GM21360 (cell line): ENCODE data around the gene MED13L.
A peak's percentile ranks its signal among the peaks of the same experiment; 100 is the strongest.

Experiments
- ATAC-seq: cut with Tn5 transposase; IDR thresholded peaks from one replicate; pipeline ENCODE4 v1.9.1; 2021; ENCODE audit warnings: mild to moderate bottlenecking, moderate library complexity; ENCODE audit not compliant: unreplicated experiment

The MED13L gene

GRCh38 chr12:116216022-116216756 is 61.3 kb downstream of the MED13L start:
- no peak for ATAC-seq

GRCh38 chr12:116215023-116215422 is 62.5 kb downstream of the MED13L start:
- no peak for ATAC-seq

- no peak for ATAC-seq
These were observed 63.5 kb downstream of the MED13L start for GRCh38 chr12:116213885-116214527.

GRCh38 chr12:116213014-116213413 is 64.5 kb downstream of the MED13L start:
- ATAC-seq = no peak

GRCh38 chr12:116210762-116211161 is 66.7 kb downstream of the MED13L start:
- ATAC-seq = no peak

GRCh38 chr12:116210131-116210530 is 67.4 kb downstream of the MED13L start:
- no peak for ATAC-seq

- ATAC-seq = no peak
These were observed 68.0 kb downstream of the MED13L start for GRCh38 chr12:116209503-116209902.

GRCh38 chr12:116207274-116207673 is 70.2 kb downstream of the MED13L start:
- no peak for ATAC-seq

GRCh38 chr12:116206828-116207227 is 70.7 kb downstream of the MED13L start:
- no peak for ATAC-seq

- ATAC-seq = no peak
These were observed 72.7 kb downstream of the MED13L start for GRCh38 chr12:116204785-116205184.

- no peak for ATAC-seq
These were observed 73.3 kb downstream of the MED13L start for GRCh38 chr12:116204169-116204568.

- ATAC-seq = no peak
These were observed 74.6 kb downstream of the MED13L start for GRCh38 chr12:116202940-116203339.

- no peak for ATAC-seq
These were observed 75.1 kb downstream of the MED13L start for GRCh38 chr12:116202433-116202832.

- no peak for ATAC-seq
These were observed 75.6 kb downstream of the MED13L start for GRCh38 chr12:116201908-116202307.

- ATAC-seq = no peak
These were observed 76.1 kb downstream of the MED13L start for GRCh38 chr12:116201359-116201758.

- ATAC-seq = no peak
These were observed 76.7 kb downstream of the MED13L start for GRCh38 chr12:116200812-116201211.

- ATAC-seq = no peak
These were observed 78.3 kb downstream of the MED13L start for GRCh38 chr12:116199160-116199706.

GRCh38 chr12:116196752-116197718 is 80.5 kb downstream of the MED13L start:
- no peak for ATAC-seq

- no peak for ATAC-seq
These were observed 81.3 kb downstream of the MED13L start for GRCh38 chr12:116196226-116196625.

GRCh38 chr12:116194935-116195431 is 82.5 kb downstream of the MED13L start:
- ATAC-seq = peak; percentile 71

- no peak for ATAC-seq
These were observed 87.8 kb downstream of the MED13L start for GRCh38 chr12:116189692-116190091.
